GM18507 (cell line): ENCODE measurements around the gene XCR1.
"Not testable (repeated sequence)": the region's sequence is repeated elsewhere in the genome, so short reads cannot be mapped to it uniquely, and the experiment has no call there.

Source experiments
- DNase-seq: peaks from one replicate; pipeline ENCODE4 v3.0.0; 2011; ENCODE audit warnings: low read depth; ENCODE audit not compliant: insufficient read length; ENCODE audit errors: extremely low spot score
- FAIRE-seq: peaks from 2 replicates; lab custom pipeline; 2011; peaks lifted over from hg19 to GRCh38; lab: Jason Lieb, UNC

The XCR1 gene

DNA sequence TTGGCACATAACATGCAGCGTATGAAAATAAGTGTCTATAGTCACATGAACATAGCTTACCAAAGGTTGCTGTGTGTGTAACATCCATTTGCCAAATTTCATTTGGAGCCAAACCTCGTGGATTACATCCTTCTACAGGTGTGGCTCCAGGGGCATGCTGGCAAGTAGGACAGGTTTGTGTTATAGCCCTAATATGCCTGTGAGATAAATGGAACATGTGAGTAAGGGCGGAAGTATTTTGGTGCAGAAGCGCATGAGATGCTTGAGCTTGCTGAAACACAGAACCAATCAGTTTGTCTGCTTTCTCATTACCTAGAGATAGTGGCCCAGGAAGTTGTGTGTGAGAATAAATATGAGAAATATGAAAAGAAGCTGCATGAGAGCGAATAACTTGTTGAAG, 21.8 kb upstream of the XCR1 start:
- FAIRE-seq = no peak
- DNase-seq = no peak

DNA sequence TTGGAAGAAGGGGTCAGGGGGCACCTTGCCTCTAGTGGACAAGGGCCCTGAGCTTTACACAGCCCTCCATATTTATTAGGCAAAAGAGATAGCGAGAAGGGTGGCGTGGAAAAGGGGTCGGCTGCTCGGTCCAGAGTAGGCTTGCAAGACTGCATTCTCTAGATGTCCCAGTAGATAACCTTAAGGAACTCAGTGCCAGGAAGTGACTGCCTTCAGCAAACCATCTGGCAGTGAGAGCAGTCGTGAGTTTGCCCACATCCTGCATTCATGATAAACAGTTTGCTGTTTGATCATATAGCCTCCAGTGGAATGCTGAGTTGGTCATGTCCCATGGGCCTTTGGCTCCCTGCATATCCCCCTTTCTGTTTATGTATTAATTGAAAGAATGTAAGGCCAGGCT, 18.9 kb upstream of the XCR1 start:
- DNase-seq, FAIRE-seq: not testable (repeated sequence)

DNA sequence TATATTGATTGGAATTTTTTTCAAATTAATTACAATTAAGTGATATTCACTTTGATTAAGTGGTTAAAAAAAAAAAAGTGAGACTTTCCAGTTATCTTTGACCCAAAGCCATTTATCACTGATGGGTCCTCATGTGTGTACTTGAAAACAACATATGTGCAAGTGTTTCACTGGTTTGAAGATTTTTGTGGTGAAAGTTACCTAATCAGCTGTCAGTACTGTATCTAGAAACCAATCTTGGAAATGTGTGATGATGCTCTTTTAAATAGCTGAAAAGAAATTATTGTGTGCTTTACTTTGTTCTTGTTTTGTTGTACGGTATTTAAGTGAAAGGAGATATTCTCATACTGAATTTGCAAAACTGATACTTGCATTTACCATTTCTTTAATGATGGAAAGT, 11.6 kb upstream of the XCR1 start:
- FAIRE-seq (no peak), DNase-seq (no peak)

DNA sequence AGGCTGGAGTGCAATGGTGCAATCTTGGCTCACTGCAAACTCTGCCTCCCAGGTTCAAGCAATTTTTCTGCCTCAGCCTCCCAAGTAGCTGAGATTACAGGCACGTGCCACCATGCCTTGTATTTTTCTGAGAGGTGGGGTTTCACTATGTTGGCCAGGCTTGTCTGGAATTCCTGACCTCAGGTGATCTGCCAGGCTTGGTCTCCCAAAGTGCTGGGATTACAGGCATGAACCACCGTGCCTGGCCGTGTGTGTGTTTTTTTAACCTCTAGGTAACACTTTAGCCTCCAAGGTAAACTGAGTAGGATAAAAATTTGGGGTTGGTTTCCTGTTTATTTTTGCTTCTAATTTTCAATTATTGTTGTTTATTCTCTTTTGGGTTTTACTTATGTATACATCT, 10.8 kb upstream of the XCR1 start:
- FAIRE-seq, DNase-seq: not testable (repeated sequence)

DNA sequence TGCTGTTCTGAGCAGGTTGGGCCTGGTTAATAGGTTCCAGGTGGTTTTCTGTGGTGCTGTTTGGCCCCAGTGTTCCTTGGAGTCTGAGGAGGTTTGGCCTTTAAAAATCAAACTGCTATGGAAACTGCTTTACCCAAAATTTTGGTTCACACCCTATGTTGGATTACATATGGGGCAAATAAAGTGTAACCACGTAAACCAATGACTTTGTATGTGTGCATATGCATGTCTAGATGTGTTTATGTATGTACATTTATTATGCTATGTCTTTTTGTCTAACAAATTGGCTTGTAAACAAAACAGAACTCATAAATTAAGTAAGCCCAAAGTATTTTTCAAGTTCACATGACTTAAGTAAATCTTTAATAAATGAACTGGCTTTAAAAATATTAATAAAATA, 8.9 kb upstream of the XCR1 start:
- DNase-seq (no peak), FAIRE-seq (no peak)

DNA sequence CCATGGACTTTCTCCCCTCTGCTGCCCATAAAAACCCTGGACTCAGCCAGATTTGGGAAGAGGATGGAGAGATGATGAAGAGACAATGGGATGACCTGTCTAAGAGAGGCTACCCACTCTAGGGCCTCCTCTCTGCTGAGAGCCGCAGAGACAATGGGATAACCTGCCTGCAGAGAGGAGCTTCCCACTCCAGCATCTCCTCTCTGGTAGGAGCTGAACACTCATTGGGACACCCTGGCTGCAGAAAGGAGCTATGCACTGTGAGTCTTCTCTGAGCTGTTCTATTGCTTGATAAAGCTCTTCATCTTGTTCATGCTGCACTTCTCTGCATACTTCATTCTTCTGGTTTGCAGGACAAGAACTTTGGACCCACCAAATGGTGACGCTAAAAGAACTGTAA, 4.5 kb upstream of the XCR1 start:
- DNase-seq (no peak), FAIRE-seq (no peak)

DNA sequence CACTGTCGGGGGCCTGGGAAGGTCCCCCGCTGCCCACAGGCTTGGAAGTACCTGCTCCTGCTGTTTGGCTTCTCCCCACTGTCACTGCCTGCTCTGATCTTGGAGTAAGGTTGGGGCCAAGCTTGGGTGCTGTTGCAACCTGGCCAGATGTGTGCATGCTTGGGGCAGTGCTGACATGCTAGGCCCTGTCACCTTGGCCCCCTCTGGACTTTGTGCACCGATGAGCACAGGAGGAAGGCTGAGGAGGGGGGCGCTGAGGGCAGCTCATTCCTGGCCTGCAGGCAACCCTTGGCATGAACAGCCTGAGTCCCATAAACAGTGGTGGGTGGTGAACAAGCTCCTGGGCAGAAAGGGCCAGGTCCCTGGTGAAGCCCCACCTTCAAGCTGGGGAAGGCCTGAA, 4.0 kb upstream of the XCR1 start:
- FAIRE-seq (no peak), DNase-seq (no peak)

DNA sequence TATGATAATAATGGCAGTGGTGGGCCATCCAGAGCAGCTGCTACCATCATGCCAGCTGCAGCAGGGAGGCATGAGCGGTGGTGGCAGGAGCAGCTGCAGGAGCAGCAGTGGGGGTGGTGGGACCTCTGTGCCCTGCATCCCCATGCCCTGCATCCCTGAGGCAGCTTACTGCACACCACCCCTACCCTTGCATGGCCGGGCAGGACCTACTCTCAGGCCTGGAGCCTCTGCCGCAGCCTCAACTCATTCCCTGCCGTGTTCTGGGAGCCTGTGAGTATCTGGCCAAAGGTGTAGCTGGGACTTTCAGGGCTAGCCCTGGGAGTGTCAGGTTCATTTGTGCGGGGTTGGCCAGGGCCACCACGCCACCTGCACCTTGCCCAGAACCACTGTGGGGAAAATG, 3.3 kb upstream of the XCR1 start:
- FAIRE-seq = no peak
- DNase-seq = no peak

DNA sequence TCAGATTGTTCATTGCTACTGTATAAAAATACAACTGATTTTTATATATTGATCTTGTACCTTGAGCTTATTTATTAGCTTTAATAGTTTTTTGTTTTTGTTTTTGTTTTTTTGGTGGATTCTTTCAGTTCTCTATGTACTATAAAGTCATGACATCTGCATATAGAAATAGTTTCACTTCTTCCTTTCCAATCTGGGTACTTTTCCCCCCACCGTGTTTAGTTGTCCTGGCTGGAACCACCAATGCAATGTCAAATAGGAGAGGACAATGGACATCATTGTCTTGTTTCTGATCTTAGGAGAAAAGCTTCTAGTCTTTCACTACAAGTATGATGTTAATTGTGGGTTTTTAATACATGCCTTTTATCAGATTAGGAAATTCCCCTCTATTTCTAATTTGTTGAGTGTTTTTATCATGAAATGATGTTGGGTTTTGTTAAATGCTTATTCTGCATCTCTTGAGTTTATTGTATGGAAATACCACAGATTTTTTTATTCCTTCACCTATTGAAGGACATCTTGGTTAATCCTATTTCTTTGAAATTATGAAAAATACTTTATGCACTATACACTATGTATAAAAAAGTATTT, 2.8 kb upstream of the XCR1 start:
- FAIRE-seq (no peak), DNase-seq (no peak)

DNA sequence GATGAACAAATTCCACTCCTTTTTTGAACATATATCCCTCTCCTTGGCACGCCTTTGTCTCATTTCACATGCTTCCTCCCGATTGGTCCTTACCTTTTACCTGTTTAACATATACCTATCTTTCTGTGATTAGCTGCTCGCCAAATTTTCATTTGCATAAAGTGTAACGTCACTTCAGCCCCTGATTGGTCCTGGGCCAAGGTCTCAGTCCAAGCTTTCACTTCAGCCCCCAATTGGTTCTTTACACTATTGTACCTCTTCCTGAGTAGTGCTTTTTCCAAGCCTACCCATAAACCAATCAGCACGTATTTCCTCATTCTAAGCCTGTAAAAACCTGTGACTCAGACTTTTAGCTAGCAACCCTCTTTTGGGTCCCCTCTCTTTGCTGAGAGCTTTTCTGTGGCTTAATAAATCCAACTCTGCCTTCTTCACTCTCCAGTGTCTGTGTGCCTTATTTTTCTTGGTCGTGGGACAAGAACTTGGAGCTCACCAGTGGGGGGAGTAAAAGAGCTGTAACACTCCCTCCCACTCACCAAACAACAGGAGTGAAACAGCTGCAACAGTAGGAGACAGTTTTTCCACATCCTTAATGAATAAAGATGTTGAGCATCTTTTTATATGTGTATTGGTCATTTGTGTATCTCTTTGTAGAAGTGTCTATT, 584 bp upstream of the XCR1 start:
- FAIRE-seq = no peak
- DNase-seq = no peak

DNA sequence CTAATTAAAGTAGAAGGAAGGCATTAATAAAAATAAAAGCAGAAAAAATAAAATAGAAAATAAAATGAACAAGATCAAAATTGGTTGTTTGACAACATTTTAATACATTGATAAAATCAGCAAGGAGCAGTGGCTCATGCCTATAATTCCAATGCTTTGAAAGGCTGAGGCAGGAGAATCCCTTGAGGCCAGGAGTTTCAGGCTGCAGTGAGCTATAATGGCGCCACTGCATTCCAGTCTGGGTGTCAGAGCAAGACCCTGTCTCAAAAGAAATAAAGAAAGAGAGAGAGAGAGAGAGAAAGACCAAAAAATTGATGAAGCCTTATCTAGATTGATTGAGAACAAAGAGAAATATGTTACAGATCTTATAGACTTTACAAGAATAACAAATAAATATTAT, 2.1 kb downstream of the XCR1 start:
- no peak for FAIRE-seq

DNA sequence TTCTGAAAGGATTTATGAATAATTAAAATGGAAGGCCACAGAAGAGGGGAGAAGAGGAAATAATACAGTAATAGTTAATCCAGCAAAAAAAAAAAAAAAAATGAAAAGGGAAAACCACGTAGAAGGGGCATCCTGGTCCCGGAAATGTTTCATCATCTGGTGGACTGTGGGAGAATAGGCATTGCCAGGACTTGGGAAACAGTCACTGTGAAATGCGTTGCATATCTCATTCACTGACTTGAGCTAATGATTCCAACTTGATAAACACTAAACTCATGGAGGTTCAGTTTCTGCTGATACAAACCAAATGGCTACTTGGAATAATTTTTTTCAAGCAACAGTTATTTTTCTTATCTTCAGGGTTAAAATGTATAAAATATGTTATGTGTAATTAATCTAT, 3.2 kb downstream of the XCR1 start:
- FAIRE-seq (no peak), DNase-seq (no peak)

More for the DNA sequence above, 2.1 kb downstream of the XCR1 start:
- DNase-seq = no peak

DNA sequence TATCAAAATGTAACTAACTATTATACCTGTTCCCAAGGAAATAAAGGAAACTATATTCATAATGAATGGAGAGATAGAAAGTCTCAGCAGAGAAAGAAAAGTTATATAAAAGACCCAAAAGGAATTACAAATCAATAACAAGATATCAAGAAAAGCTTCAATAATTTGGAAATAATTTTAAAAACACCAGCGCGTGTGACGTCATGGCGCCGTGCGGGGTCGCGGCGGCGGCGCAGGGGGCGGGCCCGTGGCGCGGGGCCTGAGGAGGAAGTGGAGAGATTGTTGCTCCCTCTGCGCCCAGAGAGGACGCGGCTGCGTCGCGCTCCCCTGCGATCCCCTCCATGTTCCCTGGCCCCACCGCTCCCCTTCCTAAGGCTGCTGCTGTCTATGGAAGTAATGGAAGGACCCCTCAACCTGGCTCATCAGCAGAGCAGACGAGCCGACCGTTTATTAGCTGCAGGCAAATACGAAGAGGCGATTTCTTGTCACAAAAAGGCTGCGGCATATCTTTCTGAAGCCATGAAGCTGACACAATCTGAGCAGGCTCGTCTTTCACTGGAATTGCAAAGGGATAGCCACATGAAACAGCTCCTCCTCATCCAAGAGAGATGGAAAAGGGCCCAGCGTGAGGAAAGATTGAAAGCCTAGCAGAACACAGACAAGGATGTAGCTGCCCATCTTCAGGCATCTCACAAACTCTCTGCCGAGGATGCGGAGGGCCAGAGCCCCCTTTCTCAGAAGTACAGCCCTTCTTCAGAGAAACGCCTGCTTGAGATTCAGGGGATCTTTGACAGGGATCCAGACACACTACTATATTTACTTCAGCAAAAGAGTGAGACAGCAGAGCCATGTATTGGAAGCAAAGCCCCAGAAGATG, 4.1 kb downstream of the XCR1 start:
- no peak for FAIRE-seq
- DNase-seq = no peak

DNA sequence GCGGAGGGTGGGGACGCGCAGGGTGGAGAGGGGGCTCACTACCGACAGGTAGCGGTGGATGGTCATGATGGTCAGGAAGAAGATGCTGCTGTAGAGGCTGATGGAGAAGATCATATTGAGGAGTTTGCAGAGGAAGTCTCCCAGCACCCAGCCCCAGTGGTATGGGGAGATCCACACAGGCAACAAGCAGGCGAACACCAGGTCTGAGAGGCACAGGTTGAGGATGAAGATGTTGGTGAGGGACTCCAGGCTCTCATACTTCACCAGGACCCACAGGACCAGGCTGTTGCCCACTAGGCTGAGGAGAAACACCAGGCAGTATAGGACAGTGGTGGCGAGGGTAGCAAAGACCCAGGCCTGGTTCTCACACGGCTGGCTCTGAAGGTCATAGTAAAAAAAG, 5.8 kb downstream of the XCR1 start:
- no peak for FAIRE-seq
- no peak for DNase-seq

DNA sequence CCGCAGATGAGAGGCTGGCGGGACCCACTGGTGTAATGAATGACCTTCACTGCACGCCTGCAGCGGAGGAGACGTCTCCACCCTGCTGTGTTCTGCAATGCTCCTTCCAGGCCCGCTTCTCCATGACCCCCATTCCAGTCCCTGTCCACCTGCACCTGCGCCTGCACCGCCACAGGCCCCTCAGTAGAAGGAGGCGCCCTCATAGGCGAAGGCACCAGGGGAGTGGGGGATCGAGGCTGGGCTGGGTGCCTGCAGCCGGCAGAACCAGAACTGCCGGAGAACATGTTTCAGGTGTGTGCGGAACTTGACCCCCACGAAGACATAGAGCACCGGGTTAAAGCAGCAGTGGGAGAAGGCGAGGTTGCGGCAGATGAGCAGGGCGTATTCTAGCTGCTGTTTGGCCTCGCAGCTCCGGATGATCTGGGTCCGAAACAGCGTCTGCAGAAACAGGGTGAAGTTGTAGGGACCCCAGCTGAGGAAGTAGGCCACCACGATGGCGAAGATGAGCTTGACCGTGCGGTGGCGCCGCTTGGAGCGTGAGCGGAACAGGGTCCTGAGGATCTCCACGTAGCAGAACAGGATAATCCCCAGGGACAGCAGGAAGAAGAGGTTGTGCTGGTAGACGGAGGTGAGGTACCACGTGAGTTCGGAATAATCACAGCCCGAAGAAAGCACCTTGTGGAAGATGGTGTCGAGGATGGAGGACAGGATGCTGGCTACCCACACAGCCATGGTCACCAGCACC, 6.3 kb downstream of the XCR1 start:
- no peak for DNase-seq
- FAIRE-seq = no peak

DNA sequence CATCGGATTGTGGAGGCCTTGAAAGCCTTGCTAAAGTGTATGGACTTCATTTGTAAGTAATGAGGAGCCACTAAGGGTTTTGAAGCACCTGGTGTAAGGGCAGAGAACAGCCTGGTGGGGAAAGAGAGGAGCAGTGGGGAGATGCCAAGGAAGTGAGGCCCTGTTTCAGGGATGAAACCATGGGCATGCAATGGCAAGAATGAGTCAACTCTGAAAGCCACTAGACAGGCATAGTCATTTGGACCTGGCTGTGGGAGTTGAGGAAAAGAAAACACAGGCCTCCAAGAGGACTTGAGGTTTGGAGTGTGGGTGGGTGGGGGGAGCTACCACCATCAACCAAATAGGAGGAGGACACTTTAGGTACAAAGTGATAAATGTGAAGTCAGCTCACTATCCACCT, 7.6 kb downstream of the XCR1 start:
- no peak for DNase-seq

DNA sequence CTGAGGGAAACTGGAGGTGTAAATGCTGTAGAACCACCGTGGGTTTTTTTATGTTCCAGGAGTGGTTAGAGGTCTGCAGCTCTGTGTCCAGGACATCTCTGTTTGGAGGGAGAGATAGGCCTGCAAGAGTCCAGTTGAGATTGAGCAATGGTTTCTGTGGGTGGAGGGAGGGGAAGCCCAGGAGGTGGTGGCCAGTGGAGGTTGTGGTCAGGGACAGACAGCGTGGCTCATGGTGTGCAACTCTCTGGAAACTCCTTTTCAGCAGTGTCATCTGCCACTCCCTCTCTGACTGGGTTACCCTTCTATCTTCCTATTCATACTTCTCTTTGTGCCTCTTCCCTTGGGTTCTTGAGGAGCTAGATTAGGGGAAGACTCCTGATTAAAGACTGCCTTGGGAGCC, 9.6 kb downstream of the XCR1 start:
- FAIRE-seq (no peak), DNase-seq (no peak)

More for the DNA sequence above, 7.6 kb downstream of the XCR1 start:
- FAIRE-seq = no peak

DNA sequence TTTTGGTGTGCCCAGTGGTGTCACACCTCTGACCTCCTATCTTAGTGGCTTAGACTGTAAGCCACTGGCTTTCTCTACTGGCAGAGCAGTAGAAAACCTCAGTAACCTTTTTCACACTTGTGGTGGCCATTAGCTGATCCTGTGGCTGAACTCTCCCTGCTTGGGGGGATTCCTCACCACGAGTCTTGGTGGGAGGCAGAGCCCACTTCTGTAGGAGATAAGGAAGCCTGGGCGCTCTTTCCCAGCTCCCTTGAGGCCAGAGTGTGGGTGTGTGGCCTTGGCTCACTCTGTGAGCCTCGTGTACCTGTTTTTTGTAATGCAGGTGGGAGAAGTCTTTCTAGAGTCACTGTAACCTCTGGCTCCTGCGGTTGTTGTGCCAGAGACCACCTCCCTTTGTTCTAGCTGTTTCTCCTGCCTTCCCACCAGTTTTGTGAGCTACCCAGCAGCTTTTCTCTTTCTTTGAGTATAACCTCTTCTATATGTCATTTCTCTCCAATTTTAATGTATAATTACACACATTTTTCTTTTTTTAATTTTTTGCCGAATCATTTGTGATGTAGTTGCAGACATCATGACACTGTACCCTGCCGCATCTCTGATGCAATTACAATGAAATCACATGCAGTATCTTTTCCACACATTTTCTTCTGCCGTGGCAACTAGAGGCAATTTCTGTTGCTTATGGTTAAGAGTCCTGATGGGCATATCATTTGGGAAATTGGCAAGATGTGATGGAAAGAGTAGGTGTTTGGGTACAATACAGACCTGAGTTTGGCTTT, 13.8 kb downstream of the XCR1 start:
- FAIRE-seq = no peak
- no peak for DNase-seq

DNA sequence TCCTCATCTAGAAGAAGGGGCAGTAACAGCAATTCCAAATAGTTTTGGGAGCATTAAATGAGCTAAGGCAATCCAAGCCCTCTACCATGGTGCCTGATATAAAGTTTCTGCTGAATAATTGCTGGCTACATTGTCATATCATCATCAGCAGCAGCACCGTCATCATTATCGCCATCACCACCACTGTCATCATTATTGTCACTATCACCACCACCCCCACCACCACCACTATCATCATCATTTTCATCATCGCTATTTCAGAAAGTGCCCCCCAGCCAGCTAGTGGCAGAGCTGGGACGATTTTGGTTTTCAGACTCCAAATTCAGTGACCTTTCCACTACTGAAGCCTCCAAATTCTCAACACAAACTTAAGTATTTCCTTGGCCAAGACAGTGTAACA, 15.0 kb downstream of the XCR1 start:
- DNase-seq (no peak), FAIRE-seq (no peak)
